A673 (cell line): ENCODE data around the gene ADCYAP1R1. TPM values are rescaled to one million over a fixed set of nuclear protein-coding genes. Genes with fewer than 3 reads are reported as not detected.

ENCODE experiments used
- BruUV-seq: library from RNA; stranded (reverse); fragments of 400-500 nt; replicated peaks from 2 replicates; lab custom pipeline; 2021; lab: Mats Ljungman, UMichigan
- CTCF ChIA-PET: fragments of 300-600 bp; sonication (Branson Sonifier 250); formaldehyde crosslinking; loops from one replicate; lab custom pipeline; 2022; ENCODE audit warnings: antibody characterized with exemption; lab: Charles Lee
- POLR2A ChIA-PET: fragments of 300-600 bp; sonication (Branson Sonifier 250); formaldehyde crosslinking; loops from one replicate; lab custom pipeline; 2022; ENCODE audit warnings: antibody characterized with exemption; ENCODE audit not compliant: low non-redundant PET; lab: Charles Lee
- DNase-seq: peaks from one replicate; pipeline ENCODE4 v3.0.0-alpha.2; 2015; ENCODE audit warnings: low spot score
- H3K27ac ChIP-seq: fragments of 200-600 bp; sonication (generic); 2 replicates; pipeline ENCODE4 v1.5.1; 2016; ENCODE audit warnings: mixed run types, low read depth, mild to moderate bottlenecking, mixed read lengths, antibody characterized with exemption, low read length; ENCODE audit not compliant: poor library complexity, severe bottlenecking
- H3K27me3 ChIP-seq: fragments of 200-600 bp; sonication (generic); replicated peaks from 2 replicates; pipeline ENCODE4 v1.6.1; 2017; ENCODE audit warnings: mixed run types, low read depth, mild to moderate bottlenecking, mixed read lengths, antibody characterized with exemption, low read length; ENCODE audit not compliant: insufficient read depth, poor library complexity
- H3K36me3 ChIP-seq: fragments of 200-600 bp; sonication (generic); 2 replicates; pipeline ENCODE4 v1.6.1; 2016; ENCODE audit warnings: mixed run types, mild to moderate bottlenecking, mixed read lengths, antibody characterized with exemption, low read length; ENCODE audit not compliant: insufficient read depth, poor library complexity, severe bottlenecking
- H3K4me1 ChIP-seq: fragments of 200-600 bp; sonication (generic); 2 replicates; pipeline ENCODE4 v1.6.1; 2017; ENCODE audit warnings: mixed run types, mild to moderate bottlenecking, mixed read lengths, antibody characterized with exemption, low read length; ENCODE audit not compliant: insufficient read depth, poor library complexity, severe bottlenecking
- H3K4me3 ChIP-seq: fragments of 200-600 bp; sonication (generic); 2 replicates; pipeline ENCODE4 v1.5.1; 2016; ENCODE audit warnings: low read depth, mixed run types, mild to moderate bottlenecking, mixed read lengths, low read length; ENCODE audit not compliant: poor library complexity, severe bottlenecking
- H3K9me3 ChIP-seq: fragments of 200-600 bp; sonication (generic); 2 replicates; pipeline ENCODE4 v1.6.1; 2016; ENCODE audit warnings: mixed run types, low read depth, mild to moderate bottlenecking, mixed read lengths, antibody characterized with exemption, low read length; ENCODE audit not compliant: poor library complexity, severe bottlenecking
- EZH2 ChIP-seq: fragments of 200-600 bp; sonication (generic); IDR thresholded peaks from 2 replicates; pipeline ENCODE4 v1.6.1; 2017; ENCODE audit warnings: borderline replicate concordance, low read depth, mild to moderate bottlenecking, mixed read lengths, antibody characterized with exemption, low read length; ENCODE audit not compliant: poor library complexity, severe bottlenecking
- intact Hi-C: fragments of 100-400 bp; cut with micrococcal nuclease; formaldehyde crosslinking; loops from one replicate; pipeline ENCODE4 v1.10.0; 2022; ENCODE audit not compliant: unreplicated experiment
- total RNA-seq: library from RNA; stranded (reverse); gene quantifications from 2 replicates; pipeline ENCODE4 v1.2.3, GENCODE V29; 2021
- TF ChIP-seq, protein P1 (sequence below): fragments of 300-800, 200-600 bp; sonication (generic); conservative IDR thresholded peaks from 2 replicates; pipeline ENCODE4 v1.5.1; 2017; ENCODE audit warnings: low read depth, mild to moderate bottlenecking, antibody characterized with exemption, low read length, moderate library complexity, mixed read lengths

Gene ADCYAP1R1
- total RNA-seq, 1 experiment from 2014 or later, result not detected

DNA sequence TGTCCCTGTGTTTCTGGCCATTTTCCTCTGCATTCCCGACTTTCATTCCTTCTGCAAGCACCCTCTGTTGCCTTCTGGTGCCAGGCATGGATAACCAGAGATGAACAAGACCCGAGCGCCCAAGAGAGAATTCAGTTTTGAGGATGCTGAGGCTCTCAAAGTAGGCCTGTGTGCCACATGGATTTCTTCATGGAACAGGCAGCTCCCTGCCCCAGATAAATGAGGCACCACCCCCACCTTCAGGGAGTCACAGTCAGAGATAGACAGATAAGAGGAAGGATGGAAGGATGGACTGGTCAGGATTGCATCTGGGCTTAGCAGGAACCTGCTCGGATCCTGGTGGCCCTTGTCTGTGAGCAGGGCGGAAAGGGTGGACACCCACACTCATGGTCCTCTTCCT, 49.4 kb downstream of the ADCYAP1R1 start:
- no peak for DNase-seq
- no TSS peak for BruUV-seq
- intact Hi-C loops, result no loop called here
- TF ChIP-seq EZH2, result no peak
- TF ChIP-seq, protein P1, sequence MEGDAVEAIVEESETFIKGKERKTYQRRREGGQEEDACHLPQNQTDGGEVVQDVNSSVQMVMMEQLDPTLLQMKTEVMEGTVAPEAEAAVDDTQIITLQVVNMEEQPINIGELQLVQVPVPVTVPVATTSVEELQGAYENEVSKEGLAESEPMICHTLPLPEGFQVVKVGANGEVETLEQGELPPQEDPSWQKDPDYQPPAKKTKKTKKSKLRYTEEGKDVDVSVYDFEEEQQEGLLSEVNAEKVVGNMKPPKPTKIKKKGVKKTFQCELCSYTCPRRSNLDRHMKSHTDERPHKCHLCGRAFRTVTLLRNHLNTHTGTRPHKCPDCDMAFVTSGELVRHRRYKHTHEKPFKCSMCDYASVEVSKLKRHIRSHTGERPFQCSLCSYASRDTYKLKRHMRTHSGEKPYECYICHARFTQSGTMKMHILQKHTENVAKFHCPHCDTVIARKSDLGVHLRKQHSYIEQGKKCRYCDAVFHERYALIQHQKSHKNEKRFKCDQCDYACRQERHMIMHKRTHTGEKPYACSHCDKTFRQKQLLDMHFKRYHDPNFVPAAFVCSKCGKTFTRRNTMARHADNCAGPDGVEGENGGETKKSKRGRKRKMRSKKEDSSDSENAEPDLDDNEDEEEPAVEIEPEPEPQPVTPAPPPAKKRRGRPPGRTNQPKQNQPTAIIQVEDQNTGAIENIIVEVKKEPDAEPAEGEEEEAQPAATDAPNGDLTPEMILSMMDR, result no peak
- Histone ChIP-seq H3K9me3 (no peaks in the 10 kb centered on the region), H3K4me3 (no peak overlapping the region), H3K27me3 (peaks cover 12% of the 10 kb centered on the region), H3K4me1 (no peaks in the 10 kb centered on the region), H3K36me3 (no peaks in the 10 kb centered on the region), H3K27ac (no peak overlapping the region)
- ChIA-PET POLR2A (no interaction called here), CTCF (interaction anchor here (0.6 kb wide), 1 partner anchor 18 kb away, joined by 6 read pairs; no protein-coding TSS in a partner anchor)

DNA sequence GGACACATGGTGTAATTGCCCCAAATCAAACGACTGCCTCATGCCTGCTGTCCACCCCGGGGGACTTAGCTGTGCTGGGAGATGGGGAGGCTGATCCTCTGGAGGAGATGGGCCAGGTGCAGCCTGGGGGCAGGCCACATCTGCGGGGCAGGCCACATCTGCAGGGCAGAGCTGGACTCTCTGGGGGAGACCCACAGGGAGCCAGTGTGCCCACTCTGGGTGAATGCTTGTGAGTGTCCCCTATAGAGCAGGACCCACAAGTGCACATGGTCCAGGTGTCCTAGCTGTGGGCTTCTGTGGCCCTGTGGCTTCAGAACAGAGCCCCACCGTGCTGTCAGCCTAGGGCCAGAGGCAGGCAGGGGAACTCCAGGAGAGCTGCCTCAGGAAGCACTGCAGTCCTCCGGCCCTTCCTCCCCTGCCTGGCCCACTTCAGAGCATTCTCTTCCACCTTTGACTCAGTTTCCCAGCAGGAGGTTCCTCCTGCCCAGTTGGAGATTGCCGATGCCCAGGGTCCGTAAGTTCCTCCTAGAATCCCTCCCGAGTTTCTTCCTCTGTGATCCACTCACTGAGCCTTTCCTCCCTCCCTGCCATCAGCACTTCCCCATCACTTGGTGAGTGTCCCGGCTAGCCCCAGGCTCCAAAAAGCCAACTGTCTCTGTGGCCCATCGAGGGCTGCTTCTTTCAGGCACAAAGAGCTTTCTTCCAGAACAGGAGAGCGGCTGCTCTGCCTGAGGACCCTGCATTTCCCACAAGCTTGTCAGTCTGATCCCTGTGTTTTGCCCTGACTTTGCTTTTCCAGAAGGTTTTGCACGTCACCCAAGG, 50.3 kb downstream of the ADCYAP1R1 start:
- no peaks in the 10 kb centered on the region for H3K36me3 ChIP-seq
- no peaks in the 10 kb centered on the region for H3K9me3 ChIP-seq
- ChIA-PET CTCF (no interaction called here), POLR2A (no interaction called here)
- no TSS peak for BruUV-seq
- intact Hi-C loops, result no loop called here
- H3K4me1 ChIP-seq, result no peaks in the 10 kb centered on the region
- DNase-seq, result no peak
- H3K27me3 ChIP-seq, result peaks cover 6% of the 10 kb centered on the region
- TF ChIP-seq EZH2, result no peak
- TF ChIP-seq, protein P1, result no peak
- no peak overlapping the region for H3K27ac ChIP-seq
- no peak overlapping the region for H3K4me3 ChIP-seq

DNA sequence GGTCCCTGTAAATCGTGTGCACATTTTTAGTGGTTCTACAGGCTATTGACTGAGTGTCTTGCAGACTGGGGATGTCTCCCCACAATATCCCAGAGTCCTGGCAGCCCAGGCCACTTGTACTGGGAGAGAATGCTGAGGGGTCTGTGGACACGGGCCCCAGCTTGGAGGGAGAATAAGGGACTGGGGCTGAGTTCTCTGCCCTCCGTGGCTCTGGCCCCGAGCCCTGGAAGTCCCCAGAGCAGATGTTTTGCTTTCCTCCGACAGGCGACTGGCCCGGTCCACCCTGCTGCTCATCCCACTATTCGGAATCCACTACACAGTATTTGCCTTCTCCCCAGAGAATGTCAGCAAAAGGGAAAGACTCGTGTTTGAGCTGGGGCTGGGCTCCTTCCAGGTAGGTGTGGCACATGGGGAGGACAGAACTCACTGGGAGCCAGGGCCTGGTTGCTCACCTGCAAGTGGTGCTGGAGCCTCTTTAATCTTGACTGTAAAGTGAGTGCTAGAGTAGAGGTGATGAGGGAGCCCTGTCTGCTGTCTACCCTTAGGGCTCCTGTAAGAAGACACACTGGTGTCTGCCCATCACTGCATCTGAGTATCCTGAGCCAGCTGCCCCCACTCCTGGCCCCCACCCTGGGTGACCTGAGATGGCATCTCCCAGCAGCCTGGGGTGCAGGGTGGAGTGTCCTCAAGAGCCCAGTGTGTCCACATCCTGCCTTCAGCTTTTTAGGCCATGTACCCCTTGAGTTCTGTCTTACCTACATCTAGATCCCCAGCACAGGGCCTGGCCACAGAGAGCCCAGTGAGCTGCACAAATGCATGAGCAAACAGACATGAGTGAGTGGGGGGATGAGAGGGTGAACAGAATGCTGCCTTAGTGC, 51.1 kb downstream of the ADCYAP1R1 start:
- Histone ChIP-seq H3K27ac (no peak overlapping the region), H3K36me3 (no peaks in the 10 kb centered on the region), H3K9me3 (no peaks in the 10 kb centered on the region), H3K4me1 (no peaks in the 10 kb centered on the region), H3K27me3 (peaks cover 4% of the 10 kb centered on the region), H3K4me3 (no peak overlapping the region)
- CTCF ChIA-PET, result interaction anchor here (1.3 kb wide), 1 partner anchor 20 kb away, joined by 3 read pairs; no protein-coding TSS in a partner anchor
- TF ChIP-seq, protein P1, result no peak
- no peak for TF ChIP-seq EZH2
- no TSS peak for BruUV-seq
- intact Hi-C loops, result no loop called here
- POLR2A ChIA-PET, result no interaction called here
- no peak for DNase-seq
